ENCODE data around the gene ANKRA2. TPM values are rescaled to one million over a fixed set of nuclear protein-coding genes. Genes with fewer than 3 reads are reported as not detected.
A peak's percentile ranks its signal among the peaks of the same experiment; 100 is the strongest.

Gene ANKRA2
- total and polyA plus RNA-seq, 2 of the 8 experiments (the other 6 are each of a cell fraction or from before 2014, with no cell fraction given), result 7.0 to 12.6 TPM

DNA sequence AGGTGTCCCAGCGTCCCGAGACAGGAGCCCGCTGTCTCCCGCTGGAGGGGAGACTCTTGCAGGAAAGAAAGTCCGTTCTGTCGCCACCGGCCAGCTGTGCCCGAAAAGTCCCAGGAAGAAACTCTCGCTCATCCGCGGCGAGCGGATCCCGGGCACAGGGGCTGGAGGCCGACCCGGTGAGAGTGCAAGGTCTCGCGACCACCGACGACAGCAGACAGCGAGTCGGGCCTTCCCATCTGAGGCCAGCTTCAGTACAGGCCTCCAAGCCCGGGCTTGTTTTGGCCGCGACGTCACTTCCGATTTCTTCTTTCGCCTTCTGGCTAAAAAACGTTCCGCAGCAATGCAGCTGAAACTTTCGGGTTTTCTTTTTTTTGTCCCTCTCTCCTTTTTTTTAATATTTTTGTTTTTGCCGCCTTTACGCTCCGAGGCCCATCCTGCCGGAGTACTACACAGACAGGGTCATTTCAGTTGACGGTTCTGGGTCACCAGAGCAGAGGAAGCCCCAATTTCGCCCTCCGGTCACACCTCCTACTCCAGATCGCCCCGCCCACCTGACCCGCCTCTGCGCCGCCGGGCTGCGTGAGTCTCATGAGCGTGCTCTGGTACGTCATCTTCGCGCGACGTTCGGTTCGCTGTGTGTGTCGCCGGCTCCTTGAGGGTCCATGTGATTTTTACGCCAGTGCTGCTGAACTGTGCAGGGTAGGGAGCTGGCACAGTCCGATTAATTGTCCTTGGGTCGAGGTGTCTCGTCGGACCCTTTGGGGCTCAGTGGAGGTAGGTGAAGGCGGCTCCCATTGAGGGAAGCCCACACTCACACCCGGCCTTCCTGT, at the start of gene ANKRA2, which contains the start of gene UTP15 (continued):
- TF ChIP-seq, protein P1, sequence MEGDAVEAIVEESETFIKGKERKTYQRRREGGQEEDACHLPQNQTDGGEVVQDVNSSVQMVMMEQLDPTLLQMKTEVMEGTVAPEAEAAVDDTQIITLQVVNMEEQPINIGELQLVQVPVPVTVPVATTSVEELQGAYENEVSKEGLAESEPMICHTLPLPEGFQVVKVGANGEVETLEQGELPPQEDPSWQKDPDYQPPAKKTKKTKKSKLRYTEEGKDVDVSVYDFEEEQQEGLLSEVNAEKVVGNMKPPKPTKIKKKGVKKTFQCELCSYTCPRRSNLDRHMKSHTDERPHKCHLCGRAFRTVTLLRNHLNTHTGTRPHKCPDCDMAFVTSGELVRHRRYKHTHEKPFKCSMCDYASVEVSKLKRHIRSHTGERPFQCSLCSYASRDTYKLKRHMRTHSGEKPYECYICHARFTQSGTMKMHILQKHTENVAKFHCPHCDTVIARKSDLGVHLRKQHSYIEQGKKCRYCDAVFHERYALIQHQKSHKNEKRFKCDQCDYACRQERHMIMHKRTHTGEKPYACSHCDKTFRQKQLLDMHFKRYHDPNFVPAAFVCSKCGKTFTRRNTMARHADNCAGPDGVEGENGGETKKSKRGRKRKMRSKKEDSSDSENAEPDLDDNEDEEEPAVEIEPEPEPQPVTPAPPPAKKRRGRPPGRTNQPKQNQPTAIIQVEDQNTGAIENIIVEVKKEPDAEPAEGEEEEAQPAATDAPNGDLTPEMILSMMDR (IDR thresholded peaks at IDR 0.05; ENCODE audit: control extremely low read depth in 1 of 3, insufficient read depth in 1 of 3, low read depth in 1 of 3, low read length in 3 of 3), result no peak
- TF ChIP-seq EZH2 (IDR thresholded peaks at IDR 0.05; ENCODE audit: low read depth, low read length, severe bottlenecking) (no peak), NANOG (IDR thresholded peaks at IDR 0.05; ENCODE audit: insufficient read depth, low read depth, low read length, poor library complexity, severe bottlenecking) (no peak), SIX5 (IDR thresholded peaks at IDR 0.05; ENCODE audit: low read depth, low read length) (no peak), SP1 (IDR thresholded peaks at IDR 0.05; ENCODE audit: low read depth, low read length) (no peak), SAP30 (IDR thresholded peaks at IDR 0.05; ENCODE audit: insufficient read depth, insufficient replicate concordance, low read length) (peak; percentile 55), KDM5A (IDR thresholded peaks at IDR 0.05; ENCODE audit: low read length) (peak; percentile 89), BACH1 (IDR thresholded peaks at IDR 0.05; ENCODE audit: low read length) (no peak; the same call in 1 of the 2 replicates), CHD2 (IDR thresholded peaks at IDR 0.05; ENCODE audit: low read length) (peak; percentile 82), ZNF274 (IDR thresholded peaks at IDR 0.05; ENCODE audit: borderline replicate concordance, extremely low read depth, low read length) (no peak), KDM4A (IDR thresholded peaks at IDR 0.05; ENCODE audit: low read depth, low read length, severe bottlenecking) (peak; percentile 57), RBBP5 (IDR thresholded peaks at IDR 0.05; ENCODE audit: borderline replicate concordance, low read depth, low read length) (peak; percentile 80; the same call in 1 of the 2 replicates), EGR1 (IDR thresholded peaks at IDR 0.05; ENCODE audit: borderline replicate concordance, low read depth, low read length) (no peak), POU5F1 (IDR thresholded peaks at IDR 0.05; ENCODE audit: low read depth, low read length) (no peak), PHF8 (conservative IDR thresholded peaks at IDR 0.05; ENCODE audit: low read depth, low read length) (peak; percentile 88), RAD21 (IDR thresholded peaks at IDR 0.05 in 1 of 2, conservative IDR thresholded peaks at IDR 0.05 in 1 of 2; ENCODE audit: low read depth in 2 of 2, low read length in 2 of 2) (no peak), RNF2 (IDR thresholded peaks at IDR 0.05; ENCODE audit: borderline replicate concordance, low read depth, low read length, missing control alignments, poor library complexity, severe bottlenecking) (no peak)
- TF ChIP-seq, protein P2, sequence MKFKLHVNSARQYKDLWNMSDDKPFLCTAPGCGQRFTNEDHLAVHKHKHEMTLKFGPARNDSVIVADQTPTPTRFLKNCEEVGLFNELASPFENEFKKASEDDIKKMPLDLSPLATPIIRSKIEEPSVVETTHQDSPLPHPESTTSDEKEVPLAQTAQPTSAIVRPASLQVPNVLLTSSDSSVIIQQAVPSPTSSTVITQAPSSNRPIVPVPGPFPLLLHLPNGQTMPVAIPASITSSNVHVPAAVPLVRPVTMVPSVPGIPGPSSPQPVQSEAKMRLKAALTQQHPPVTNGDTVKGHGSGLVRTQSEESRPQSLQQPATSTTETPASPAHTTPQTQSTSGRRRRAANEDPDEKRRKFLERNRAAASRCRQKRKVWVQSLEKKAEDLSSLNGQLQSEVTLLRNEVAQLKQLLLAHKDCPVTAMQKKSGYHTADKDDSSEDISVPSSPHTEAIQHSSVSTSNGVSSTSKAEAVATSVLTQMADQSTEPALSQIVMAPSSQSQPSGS (IDR thresholded peaks at IDR 0.05; ENCODE audit: low read length), result no peak

Data from H1 (cell line).